Stimulated activated CD4-positive, alpha-beta T cell treated with anti-CD3 and anti-CD28 coated beads, Interleukin-1b, Interleukin-23, amount 100 ng/mL, for 48 hours (primary cell): ENCODE data around the gene PPP2R2C.

Source experiments
- DNase-seq: peaks from one replicate; pipeline ENCODE4 v3.0.0-alpha.2; 2020

Gene PPP2R2C

GRCh38 chr4:6298852-6299251 lies 173.6 kb downstream of the PPP2R2C start:
- DNase-seq = no peak

GRCh38 chr4:6298035-6298434 lies 174.4 kb downstream of the PPP2R2C start:
- no peak for DNase-seq

GRCh38 chr4:6297266-6297815 lies 175.1 kb downstream of the PPP2R2C start:
- no peak for DNase-seq

- DNase-seq = no peak
Observed at GRCh38 chr4:6296026-6296425, 176.4 kb downstream of the PPP2R2C start.

GRCh38 chr4:6295495-6295894 lies 176.9 kb downstream of the PPP2R2C start:
- DNase-seq = no peak

- DNase-seq = no peak
Observed at GRCh38 chr4:6294705-6295421, 177.6 kb downstream of the PPP2R2C start.

GRCh38 chr4:6293661-6294060 lies 178.8 kb downstream of the PPP2R2C start:
- no peak for DNase-seq

- DNase-seq = no peak
Observed at GRCh38 chr4:6293097-6293445, 179.3 kb downstream of the PPP2R2C start.

GRCh38 chr4:6292376-6293096 lies 179.9 kb downstream of the PPP2R2C start:
- DNase-seq = no peak

- DNase-seq = no peak
Observed at GRCh38 chr4:6291784-6292297, 180.6 kb downstream of the PPP2R2C start.

- no peak for DNase-seq
Observed at GRCh38 chr4:6290769-6291547, 181.5 kb downstream of the PPP2R2C start.

GRCh38 chr4:6290256-6290655 lies 182.2 kb downstream of the PPP2R2C start:
- no peak for DNase-seq

GRCh38 chr4:6288871-6289270 lies 183.5 kb downstream of the PPP2R2C start:
- no peak for DNase-seq

- DNase-seq = no peak
Observed at GRCh38 chr4:6288342-6288741, 184.1 kb downstream of the PPP2R2C start.

GRCh38 chr4:6287017-6287788 lies 185.2 kb downstream of the PPP2R2C start:
- DNase-seq = no peak

GRCh38 chr4:6283282-6283681 lies 189.1 kb downstream of the PPP2R2C start:
- no peak for DNase-seq

GRCh38 chr4:6282314-6282771 lies 190.1 kb downstream of the PPP2R2C start:
- no peak for DNase-seq

- DNase-seq = no peak
Observed at GRCh38 chr4:6281436-6282313, 190.7 kb downstream of the PPP2R2C start.

- no peak for DNase-seq
Observed at GRCh38 chr4:6280365-6280996, 191.9 kb downstream of the PPP2R2C start.

GRCh38 chr4:6279582-6280289 lies 192.7 kb downstream of the PPP2R2C start:
- no peak for DNase-seq
